Left lung (tissue), 10 donors: ENCODE measurements around the gene SFTPA1. TPM values are rescaled to one million over a fixed set of nuclear protein-coding genes. Genes with fewer than 3 reads are reported as not detected.
"Not testable (repeated sequence)": the region's sequence is repeated elsewhere in the genome, so short reads cannot be mapped to it uniquely, and the experiment has no call there.

ENCODE experiments used
- ATAC-seq: fragments of 200-7000 bp; cut with Tn5 transposase; one replicate; pipeline ENCODE4 v1.9.1; 2020; ENCODE audit warnings: moderate library complexity
- DNase-seq, 4 donors: peaks; one replicate each; pipeline ENCODE4 v3.0.0-alpha.2; 2013 to 2020
- H3K27ac ChIP-seq, 2 donors: fragments of 200-600 bp; sonication (generic) in 1 of 2; one replicate each; pipeline versions ENCODE4 v1.5.0 to v1.8.0; 2020 to 2021
- H3K27me3 ChIP-seq, 2 donors: fragments of 200-600 bp; sonication (generic) in 1 of 2; one replicate each; pipeline versions ENCODE4 v1.5.0 to v1.8.0; 2020 to 2021
- H3K36me3 ChIP-seq, 2 donors: fragments of 200-600 bp; sonication (generic) in 1 of 2; one replicate each; pipeline versions ENCODE4 v1.5.0 to v1.8.0; 2020 to 2021
- H3K4me1 ChIP-seq, 2 donors: fragments of 200-600 bp; one replicate each; pipeline ENCODE4 v1.8.0; 2021
- H3K4me3 ChIP-seq, 2 donors: fragments of 200-600 bp; sonication (generic) in 1 of 2; one replicate each; pipeline versions ENCODE4 v1.5.0 to v1.8.0; 2020 to 2021; ENCODE audit warnings: mild to moderate bottlenecking in 1 of 2
- H3K9me3 ChIP-seq, 2 donors: fragments of 200-600 bp; sonication (generic) in 1 of 2; one replicate each; pipeline versions ENCODE4 v1.5.0 to v1.8.0; 2020 to 2021
- intact Hi-C, 2 donors: fragments of 100-400 bp; cut with DNase I; formaldehyde crosslinking; loops; one replicate each; pipeline versions ENCODE4 v1.11.2 to v1.14.2; 2022
- polyA plus RNA-seq, 6 donors: library from polyadenylated mRNA; unstranded; fragments of 120-200 nt; gene quantifications; one replicate each; pipeline ENCODE4 v1.2.1, GENCODE V29; 2013; ENCODE audit not compliant: insufficient read length in 6 of 6
- total RNA-seq, 2 donors: library from RNA; stranded (reverse); fragmentation: NEBNext Ultra II Directional; extraction: Animal tissue kit (Norgen Biotek cat#: 25700); gene quantifications; one replicate each; pipeline ENCODE4 v1.2.1, GENCODE V29; 2021
- TF ChIP-seq, protein P1 (sequence below), 2 donors: fragments of 200-600 bp; sonication (generic) in 1 of 2; IDR thresholded peaks; one replicate each; pipeline versions ENCODE4 v1.5.0 to v1.8.0; 2021; ENCODE audit warnings: antibody characterized with exemption in 2 of 2
- donor health status: DM: no; HTN: yes; CAD: no.
- donor health status: DM: no; HTN: no; CAD: no.

SFTPA1 gene
- total and polyA plus RNA-seq, 8 donors, result 19.7 to 11,086 (median 97.6) TPM

DNA sequence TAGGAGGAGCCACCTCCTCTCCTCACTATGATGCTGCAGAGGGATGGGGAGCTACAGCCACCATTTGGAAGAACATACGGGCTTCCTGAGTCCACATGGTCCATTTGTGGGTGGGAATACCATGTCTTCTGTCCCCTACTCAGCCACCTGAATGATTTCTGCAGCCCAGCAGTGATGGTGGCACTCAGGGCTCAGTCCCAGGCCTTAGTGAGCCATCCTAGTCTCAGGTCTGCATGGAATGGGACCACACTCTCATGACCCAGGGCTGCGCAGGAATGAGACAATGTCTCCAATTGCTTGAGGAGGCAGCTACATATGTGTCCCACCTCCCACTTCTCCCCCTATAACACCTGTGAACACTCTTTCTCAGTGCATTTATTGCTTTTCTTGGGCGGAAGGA lies 4.8 kb downstream of the SFTPA1 start:
- H3K36me3 ChIP-seq, result no peaks in the 10 kb centered on the region
- H3K4me3 ChIP-seq, result no peak overlapping the region
- intact Hi-C loops, result no loop called here
- no peaks in the 10 kb centered on the region for H3K4me1 ChIP-seq
- no peak overlapping the region for H3K27ac ChIP-seq
- TF ChIP-seq, protein P1, sequence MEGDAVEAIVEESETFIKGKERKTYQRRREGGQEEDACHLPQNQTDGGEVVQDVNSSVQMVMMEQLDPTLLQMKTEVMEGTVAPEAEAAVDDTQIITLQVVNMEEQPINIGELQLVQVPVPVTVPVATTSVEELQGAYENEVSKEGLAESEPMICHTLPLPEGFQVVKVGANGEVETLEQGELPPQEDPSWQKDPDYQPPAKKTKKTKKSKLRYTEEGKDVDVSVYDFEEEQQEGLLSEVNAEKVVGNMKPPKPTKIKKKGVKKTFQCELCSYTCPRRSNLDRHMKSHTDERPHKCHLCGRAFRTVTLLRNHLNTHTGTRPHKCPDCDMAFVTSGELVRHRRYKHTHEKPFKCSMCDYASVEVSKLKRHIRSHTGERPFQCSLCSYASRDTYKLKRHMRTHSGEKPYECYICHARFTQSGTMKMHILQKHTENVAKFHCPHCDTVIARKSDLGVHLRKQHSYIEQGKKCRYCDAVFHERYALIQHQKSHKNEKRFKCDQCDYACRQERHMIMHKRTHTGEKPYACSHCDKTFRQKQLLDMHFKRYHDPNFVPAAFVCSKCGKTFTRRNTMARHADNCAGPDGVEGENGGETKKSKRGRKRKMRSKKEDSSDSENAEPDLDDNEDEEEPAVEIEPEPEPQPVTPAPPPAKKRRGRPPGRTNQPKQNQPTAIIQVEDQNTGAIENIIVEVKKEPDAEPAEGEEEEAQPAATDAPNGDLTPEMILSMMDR (IDR thresholded peaks at IDR 0.05), result no peak
- peak; percentile 32 for ATAC-seq
- no peaks in the 10 kb centered on the region for H3K27me3 ChIP-seq
- DNase-seq, result peak in 1 of 4 donors; percentile 46
- no peaks in the 10 kb centered on the region for H3K9me3 ChIP-seq

DNA sequence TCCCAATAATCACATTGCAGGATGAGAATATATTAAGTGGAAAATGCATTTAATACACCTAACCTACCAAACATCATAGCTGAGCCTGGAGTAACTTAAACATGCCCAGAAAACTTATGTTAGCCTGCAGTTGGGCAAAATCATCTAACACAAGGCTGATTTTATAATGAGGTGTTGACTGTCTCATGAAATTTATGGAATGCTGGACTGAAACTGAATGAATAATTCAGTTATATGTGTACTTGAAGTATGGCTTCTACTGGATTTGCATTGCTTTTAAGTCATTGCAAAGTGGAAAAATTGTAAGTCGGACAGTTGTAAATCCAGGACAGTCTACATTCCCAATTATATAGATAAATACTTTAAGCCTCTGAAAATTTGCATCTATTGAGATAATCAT lies 5.4 kb downstream of the SFTPA1 start:
- H3K36me3 ChIP-seq, result no peaks in the 10 kb centered on the region
- TF ChIP-seq, protein P1 (IDR thresholded peaks at IDR 0.05), result no peak
- DNase-seq, result peak in 1 of 4 donors; percentile 17
- H3K27ac ChIP-seq, result no peak overlapping the region
- no peak for ATAC-seq
- no peaks in the 10 kb centered on the region for H3K27me3 ChIP-seq
- no peaks in the 10 kb centered on the region for H3K4me1 ChIP-seq
- intact Hi-C loops, result no loop called here
- no peaks in the 10 kb centered on the region for H3K9me3 ChIP-seq
- no peak overlapping the region for H3K4me3 ChIP-seq

DNA sequence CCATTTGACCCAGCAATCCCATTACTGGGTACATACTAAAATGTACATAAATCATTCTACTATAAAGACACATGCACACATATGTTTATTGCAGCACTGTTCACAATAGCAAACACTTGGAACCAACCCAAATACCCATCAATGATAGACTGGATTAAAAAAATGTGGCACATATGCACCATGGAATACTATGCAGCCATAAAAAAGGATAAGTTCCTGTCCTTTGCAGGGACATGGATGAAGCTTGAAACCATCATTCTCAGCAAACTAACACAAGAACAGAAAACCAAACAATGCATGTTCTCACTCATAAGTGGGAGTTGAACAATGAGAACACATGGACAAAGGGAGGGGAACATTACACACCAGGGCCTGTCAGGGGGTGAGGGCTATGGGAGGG lies 12.9 kb downstream of the SFTPA1 start:
- DNase-seq, ATAC-seq, H3K27ac ChIP-seq, H3K4me3 ChIP-seq, H3K36me3 ChIP-seq, H3K4me1 ChIP-seq, intact Hi-C loops, H3K9me3 ChIP-seq, H3K27me3 ChIP-seq: not testable (repeated sequence)

DNA sequence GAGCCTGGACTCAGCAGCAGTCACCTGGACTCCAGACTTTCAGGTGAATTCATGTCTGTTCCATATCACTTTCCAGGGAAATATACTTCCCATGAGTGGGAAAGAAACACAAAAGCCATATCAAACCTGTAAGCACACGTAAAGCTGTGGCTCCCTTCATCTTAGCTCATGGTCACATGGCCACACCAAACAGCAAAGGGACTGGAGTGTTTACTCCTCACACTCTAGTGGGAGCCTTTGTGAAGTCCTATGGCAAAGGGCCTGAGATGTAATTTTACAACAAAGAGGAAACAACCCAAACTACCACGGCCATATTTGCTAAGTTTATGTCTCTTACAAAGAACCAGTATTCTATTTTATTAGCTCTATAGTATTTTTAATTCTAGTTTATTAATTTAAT lies 16.3 kb downstream of the SFTPA1 start:
- no peak overlapping the region for H3K4me3 ChIP-seq
- TF ChIP-seq, protein P1 (IDR thresholded peaks at IDR 0.05), result no peak
- H3K4me1 ChIP-seq, result no peaks in the 10 kb centered on the region
- DNase-seq (peak in 1 of 4 donors; percentile 37), ATAC-seq (peak; percentile 78)
- no peaks in the 10 kb centered on the region for H3K27me3 ChIP-seq
- H3K36me3 ChIP-seq, result no peaks in the 10 kb centered on the region
- peaks cover 0 to 4% of the 10 kb centered on the region in 2 donors for H3K9me3 ChIP-seq
- H3K27ac ChIP-seq, result no peak overlapping the region
- intact Hi-C loops, result no loop called here

DNA sequence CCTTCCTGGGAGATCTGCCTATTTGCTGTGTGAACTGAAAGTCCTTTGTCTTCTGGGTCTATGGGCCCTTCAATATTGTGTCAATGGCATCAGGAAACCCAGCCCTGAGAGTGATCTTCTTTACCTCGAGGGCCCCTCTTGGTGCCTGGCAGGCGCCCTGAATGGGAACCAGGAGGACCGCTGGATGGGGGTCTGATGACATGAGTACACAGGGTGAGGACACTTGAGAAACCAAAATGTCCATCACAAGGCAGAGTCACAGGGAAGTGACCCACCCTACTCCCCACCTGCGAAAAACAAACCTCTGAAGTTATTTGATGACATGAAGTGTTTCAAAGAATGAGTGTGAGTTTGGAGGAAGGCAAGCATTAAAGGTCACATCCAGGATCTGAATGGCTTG lies 17.3 kb downstream of the SFTPA1 start:
- peak in 1 of 4 donors; percentile 43 for DNase-seq
- no peak overlapping the region for H3K4me3 ChIP-seq
- ATAC-seq, result peak; percentile 80

More for the DNA sequence above, 17.3 kb downstream of the SFTPA1 start:
- Histone ChIP-seq H3K4me1 (no peaks in the 10 kb centered on the region), H3K27me3 (no peaks in the 10 kb centered on the region), H3K9me3 (peaks cover 0 to 4% of the 10 kb centered on the region in 2 donors), H3K36me3 (no peaks in the 10 kb centered on the region), H3K27ac (no peak overlapping the region)
- TF ChIP-seq, protein P1 (IDR thresholded peaks at IDR 0.05), result no peak
- intact Hi-C loops, result no loop called here
